GM23248 (cell line): Measurements from ENCODE around the gene H1-8.

Experiments
- EZH2 ChIP-seq: fragments of 200-600 bp; sonication (generic); IDR thresholded peaks from 2 replicates; pipeline ENCODE4 v1.6.1; 2018; ENCODE audit warnings: antibody characterized with exemption, mild to moderate bottlenecking; ENCODE audit not compliant: insufficient read depth, poor library complexity, severe bottlenecking
- EZH2phosphoT487 ChIP-seq: fragments of 200-600 bp; sonication (generic); IDR thresholded peaks from 2 replicates; pipeline ENCODE4 v1.6.1; 2018; ENCODE audit warnings: antibody characterized with exemption, moderate library complexity, mild to moderate bottlenecking, low read depth; ENCODE audit not compliant: insufficient read depth

GRCh38 chr3:129531699-129532098 lies 11.3 kb upstream of the H1-8 start:
- TF ChIP-seq EZH2 (no peak), EZH2phosphoT487 (no peak)
